Measurements from ENCODE around the gene JAZF1. TPM values are rescaled to one million over a fixed set of nuclear protein-coding genes. Genes with fewer than 3 reads are reported as not detected.
A peak's percentile ranks its signal among the peaks of the same experiment; 100 is the strongest.

The JAZF1 gene
- total RNA-seq, 1 experiment from 2014 or later = 9.1 TPM

GRCh38 chr7:27873981-27874957 lies 306.3 kb downstream of the JAZF1 start:
- TF ChIP-seq, protein P1, sequence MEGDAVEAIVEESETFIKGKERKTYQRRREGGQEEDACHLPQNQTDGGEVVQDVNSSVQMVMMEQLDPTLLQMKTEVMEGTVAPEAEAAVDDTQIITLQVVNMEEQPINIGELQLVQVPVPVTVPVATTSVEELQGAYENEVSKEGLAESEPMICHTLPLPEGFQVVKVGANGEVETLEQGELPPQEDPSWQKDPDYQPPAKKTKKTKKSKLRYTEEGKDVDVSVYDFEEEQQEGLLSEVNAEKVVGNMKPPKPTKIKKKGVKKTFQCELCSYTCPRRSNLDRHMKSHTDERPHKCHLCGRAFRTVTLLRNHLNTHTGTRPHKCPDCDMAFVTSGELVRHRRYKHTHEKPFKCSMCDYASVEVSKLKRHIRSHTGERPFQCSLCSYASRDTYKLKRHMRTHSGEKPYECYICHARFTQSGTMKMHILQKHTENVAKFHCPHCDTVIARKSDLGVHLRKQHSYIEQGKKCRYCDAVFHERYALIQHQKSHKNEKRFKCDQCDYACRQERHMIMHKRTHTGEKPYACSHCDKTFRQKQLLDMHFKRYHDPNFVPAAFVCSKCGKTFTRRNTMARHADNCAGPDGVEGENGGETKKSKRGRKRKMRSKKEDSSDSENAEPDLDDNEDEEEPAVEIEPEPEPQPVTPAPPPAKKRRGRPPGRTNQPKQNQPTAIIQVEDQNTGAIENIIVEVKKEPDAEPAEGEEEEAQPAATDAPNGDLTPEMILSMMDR (conservative IDR thresholded peaks at IDR 0.05) = no peak
- Histone ChIP-seq H2BK5ac (ENCODE audit: insufficient read length, low read length) (no peak overlapping the region), H3K14ac (ENCODE audit: insufficient read depth, low read length) (peak overlapping the region; percentile 40; the same call in 1 of the 2 replicates), H3K56ac (ENCODE audit: insufficient read length, low read depth, low read length) (no peak overlapping the region), H3K79me1 (ENCODE audit: insufficient read depth, low read depth, low read length, poor library complexity, severe bottlenecking) (no peaks in the 10 kb centered on the region), H3K27me3 (ENCODE audit: insufficient read depth, low read length) (no peaks in the 10 kb centered on the region), H3K4me1 (ENCODE audit: insufficient read depth, low read length) (0 out of 2 replicates have a peak, but pooled peaks cover 3% of the 10 kb centered on the region), H3K23ac (ENCODE audit: insufficient read length, low read depth, low read length) (no peak overlapping the region), H2AK5ac (ENCODE audit: insufficient read length, low read length) (no peak overlapping the region), H4K8ac (replicated peaks; ENCODE audit: insufficient read length, low read depth, low read length) (no peak overlapping the region), H4K5ac (ENCODE audit: insufficient read length, low read depth, low read length) (no peak overlapping the region), H3K4me2 (ENCODE audit: insufficient read depth, insufficient read length, low read length) (no peak overlapping the region), H2BK20ac (ENCODE audit: low read depth, low read length, poor library complexity, severe bottlenecking) (no peak overlapping the region), H3K27ac (ENCODE audit: insufficient read length, low read depth, low read length) (no peak overlapping the region), H3K9ac (ENCODE audit: extremely low read depth, insufficient read length, low read length) (no peak overlapping the region), H3K9me3 (ENCODE audit: control insufficient read depth, low read depth, low read length) (no peaks in the 10 kb centered on the region), H4K20me1 (ENCODE audit: control insufficient read depth, insufficient read depth, insufficient read length) (no peaks in the 10 kb centered on the region), H3K4ac (ENCODE audit: low read depth, low read length) (no peak overlapping the region), H3K18ac (ENCODE audit: insufficient read length, low read depth, low read length) (no peak overlapping the region), H3K23me2 (ENCODE audit: insufficient read length, low read depth, low read length, poor library complexity, severe bottlenecking) (no peaks in the 10 kb centered on the region), H4K91ac (ENCODE audit: insufficient read length, low read depth, low read length) (no peak overlapping the region), H2AFZ (ENCODE audit: low read length) (no peak overlapping the region), H2BK12ac (ENCODE audit: insufficient read length, low read depth, low read length) (no peak overlapping the region), H3T11ph (ENCODE audit: low read length) (no peak overlapping the region), H3K79me2 (ENCODE audit: insufficient read depth, low read length) (no peaks in the 10 kb centered on the region), H2BK120ac (ENCODE audit: low read depth, low read length, poor library complexity, severe bottlenecking) (no peak overlapping the region), H2BK15ac (ENCODE audit: low read depth, low read length) (no peak overlapping the region)
- Mint-ChIP-seq H3K4me1 (peaks cover 19 to 21% of the 10 kb centered on the region in 2 experiments), H3K9me3 (no peaks in the 10 kb centered on the region), H3K27me3 (ENCODE audit: low read depth) (no peaks in the 10 kb centered on the region), H3K36me3 (ENCODE audit: insufficient read depth in 1 of 3, low read depth in 3 of 3) (no peaks in the 10 kb centered on the region), H3K27ac (no peak overlapping the region), H3K4me3 (no peak overlapping the region)
- DNase-seq = no peak
- no CpG with 5 or more reads among the region's 13 CpGs for WGBS (ENCODE audit: extremely low coverage, insufficient read length, low lambda C conversion rate)
